NCI-H2171 (cell line): ENCODE results near the gene LRRC46.
A peak's percentile ranks its signal among the peaks of the same experiment; 100 is the strongest.

Experiments used
- DNase-seq: peaks from one replicate; lab custom pipeline; 2025; lab: John Stamatoyannopoulos, UW

The LRRC46 gene

DNA sequence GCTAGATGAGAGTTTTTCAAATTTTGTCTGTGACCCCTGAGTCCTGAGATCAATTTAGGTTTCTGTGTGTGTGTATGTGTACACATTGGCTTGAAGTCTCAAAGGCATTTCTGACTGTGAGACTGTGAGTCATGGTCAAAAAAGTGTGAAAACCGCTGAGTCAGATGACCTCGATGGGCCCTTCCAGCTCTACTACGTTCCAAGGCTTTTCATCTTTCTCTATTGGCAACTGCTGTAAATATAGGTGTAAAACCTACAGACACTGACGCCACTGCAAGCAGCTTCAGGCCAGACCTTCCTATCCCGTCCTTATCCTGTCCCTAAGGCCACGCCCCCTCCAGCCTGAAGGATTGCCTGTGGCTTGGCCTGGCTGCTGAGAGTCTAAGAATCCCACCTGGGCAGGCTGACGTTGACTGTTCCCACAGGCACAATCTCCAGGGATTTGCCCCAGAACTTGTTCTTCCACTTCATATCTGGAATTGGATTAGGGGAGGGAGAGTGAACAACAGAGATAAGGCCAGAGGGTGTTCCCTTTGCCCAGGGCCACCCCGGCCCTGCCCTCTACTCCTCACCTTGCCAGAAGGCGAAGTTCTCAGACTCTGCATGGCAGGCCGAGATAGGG, 21.2 kb upstream of the LRRC46 start:
- no peak for DNase-seq

DNA sequence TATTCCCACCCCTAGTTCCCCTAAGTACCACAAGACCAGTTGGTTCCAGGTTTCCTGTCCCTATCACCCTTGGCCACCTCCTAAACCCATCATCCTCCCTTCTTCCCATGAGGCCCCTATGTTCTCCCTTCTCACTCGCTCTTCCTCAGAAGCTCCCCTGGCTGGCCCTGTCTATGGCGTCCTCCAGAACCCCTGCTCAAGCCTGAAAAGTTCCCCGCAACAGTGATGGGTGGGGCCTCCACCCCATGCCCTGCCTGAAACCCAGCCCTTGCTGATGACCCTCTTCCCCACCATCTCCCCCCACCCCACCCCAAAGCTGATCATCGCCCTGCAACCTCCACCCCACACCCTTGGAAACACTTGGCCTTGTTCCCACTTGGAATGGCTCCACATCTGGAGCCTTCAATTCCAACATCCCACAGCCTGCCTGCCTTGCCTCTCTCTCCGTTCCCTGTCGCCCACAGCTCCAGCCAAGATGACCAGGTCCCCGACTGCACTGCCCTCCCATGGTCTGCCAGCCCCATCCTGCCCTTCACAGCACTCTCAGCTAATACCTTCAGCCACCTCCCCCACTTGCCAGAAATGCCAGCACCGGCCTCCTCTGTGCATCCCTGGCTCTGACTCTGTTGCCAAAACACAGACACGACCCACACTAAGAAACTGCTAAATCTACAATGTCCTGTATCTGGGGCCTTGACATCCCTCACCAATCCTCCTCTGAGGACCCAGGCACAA, 20.4 kb upstream of the LRRC46 start:
- no peak for DNase-seq

DNA sequence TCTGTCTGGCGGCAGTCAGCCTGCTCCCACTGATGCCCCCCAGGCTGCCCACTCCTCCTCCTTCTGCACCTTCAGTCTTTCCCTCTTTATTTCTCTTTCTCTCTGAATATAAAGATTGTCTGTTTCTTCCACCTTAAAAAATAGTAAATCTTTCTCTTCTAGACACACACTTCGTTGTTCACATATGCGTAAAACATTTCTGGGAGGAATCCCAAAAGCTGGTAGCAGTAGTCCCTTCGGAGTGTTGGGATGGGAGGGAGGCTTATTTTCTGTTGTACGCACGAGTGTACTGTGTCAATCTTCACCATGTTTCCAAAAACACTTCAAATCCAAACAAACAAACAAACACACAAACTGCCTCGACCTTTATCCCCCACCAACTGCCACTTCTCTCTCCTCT, 19.8 kb upstream of the LRRC46 start:
- no peak for DNase-seq

DNA sequence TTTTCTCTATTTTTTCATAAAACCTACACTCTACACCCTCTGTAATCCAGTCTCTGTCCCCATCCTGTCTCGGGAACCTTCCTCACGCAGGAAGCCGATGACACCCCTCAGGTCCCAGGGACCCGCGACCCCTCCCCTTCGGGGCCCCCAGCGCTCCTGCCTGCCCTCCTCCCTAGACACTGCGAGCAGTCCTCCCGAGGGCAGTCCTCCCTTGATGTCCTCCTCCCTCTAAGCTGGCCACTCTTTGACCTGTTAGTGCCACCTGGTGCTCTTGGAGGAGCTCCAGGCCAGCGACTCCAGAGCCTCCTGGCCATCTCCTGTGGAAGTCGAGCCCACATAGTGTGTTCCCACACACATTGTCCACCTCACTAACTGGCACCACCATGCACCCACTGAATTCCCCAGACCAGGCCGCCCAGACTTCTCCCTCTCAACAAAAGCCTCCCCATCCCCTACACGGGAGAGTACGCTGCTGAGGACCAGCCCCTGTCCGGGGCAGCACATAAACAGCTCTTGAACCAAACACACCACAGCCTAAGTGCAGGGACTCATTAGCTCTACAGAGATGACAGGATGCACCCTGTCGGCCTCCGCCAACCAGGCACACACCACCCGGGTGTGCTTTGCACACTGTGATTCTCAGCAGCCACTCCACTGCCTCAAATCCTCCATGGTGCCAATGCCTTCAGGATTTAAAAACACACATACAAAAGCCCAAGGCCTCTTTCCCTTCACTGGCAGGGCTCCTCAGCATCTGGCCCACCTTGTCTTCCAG, 19.1 kb upstream of the LRRC46 start:
- no peak for DNase-seq

DNA sequence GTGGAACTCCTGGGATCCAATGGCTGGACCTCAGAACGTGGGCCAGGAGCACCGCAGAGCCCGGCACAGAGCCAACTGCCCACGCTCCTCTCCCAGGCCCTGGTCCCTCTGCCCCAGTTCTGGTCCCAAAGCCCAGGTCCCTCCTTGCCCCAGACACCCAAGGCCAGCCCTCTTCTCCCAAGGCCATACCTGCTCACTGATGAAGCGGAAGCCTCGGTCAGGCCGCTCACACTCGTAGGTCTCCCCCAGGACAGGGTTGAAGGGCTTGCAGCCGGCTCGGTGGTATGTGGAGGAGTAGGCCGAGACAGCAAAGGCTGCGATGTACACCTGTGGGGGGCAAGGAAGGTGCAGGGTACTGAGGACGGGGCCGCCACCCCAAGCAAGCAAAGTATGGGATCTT, 18.4 kb upstream of the LRRC46 start:
- no peak for DNase-seq

DNA sequence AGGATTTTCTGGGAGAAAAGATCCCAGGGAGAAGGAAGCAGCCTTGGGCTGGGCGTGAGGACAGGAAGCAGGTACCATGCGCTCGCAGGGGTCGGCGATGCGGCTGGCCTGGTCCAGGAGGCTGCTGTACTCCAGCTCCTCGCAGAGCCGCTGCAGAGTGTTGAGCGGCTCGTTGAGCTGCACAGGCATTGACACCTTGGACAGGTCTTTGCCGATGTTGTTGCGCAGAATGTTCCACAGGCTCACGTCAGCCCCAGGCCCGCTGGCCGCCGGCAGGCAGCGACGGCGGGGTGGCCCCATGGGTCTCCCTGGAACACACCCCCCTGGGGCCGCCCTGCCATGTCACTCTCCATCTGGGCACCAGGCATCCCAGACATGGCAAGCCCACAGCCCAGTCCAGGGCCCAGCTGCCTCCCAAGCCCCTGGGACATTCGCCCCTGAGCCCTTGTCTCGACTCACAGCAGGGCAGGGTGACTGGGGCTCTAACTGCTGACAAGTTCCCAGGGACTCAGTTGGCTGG, 17.9 kb upstream of the LRRC46 start:
- no peak for DNase-seq

DNA sequence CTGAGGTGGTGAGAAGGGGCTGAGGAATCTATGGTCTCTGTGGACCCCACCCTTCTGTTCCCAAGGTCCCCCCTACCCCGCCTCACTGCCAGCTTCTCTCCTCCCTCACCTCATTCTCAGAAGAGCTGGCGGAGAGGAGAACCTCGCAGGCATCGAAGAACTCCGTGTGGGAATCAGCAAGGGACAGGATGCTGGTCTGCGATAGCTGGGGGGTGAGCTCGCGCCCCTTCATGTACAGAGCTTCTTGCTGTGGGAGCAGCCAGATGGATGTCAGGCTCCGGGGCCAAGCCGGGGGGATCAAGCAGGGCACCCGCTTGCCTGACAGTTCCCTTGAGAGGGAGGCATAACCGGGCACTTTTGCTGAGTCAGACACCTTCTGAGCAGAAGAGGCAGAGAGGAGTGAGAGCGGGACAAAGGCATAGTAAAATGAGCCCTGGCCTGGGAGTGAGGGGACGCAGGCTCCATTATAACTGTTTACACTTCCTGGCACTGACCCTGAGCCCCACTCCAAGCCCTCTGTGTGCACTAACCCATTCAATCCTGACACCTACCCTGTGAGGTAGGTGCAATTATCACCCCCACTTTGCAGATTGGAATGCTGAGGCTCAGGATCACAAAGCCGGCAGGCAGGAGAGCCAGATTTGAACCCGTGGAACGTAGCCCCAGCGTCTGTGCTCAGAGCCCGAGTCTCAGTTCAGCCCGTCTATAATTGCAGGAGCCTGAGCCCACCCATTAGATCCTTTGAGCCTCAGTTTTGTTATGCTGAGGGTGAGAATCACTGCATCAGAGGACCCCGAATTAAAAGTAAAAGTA, 16.2 kb upstream of the LRRC46 start:
- DNase-seq: no peak

DNA sequence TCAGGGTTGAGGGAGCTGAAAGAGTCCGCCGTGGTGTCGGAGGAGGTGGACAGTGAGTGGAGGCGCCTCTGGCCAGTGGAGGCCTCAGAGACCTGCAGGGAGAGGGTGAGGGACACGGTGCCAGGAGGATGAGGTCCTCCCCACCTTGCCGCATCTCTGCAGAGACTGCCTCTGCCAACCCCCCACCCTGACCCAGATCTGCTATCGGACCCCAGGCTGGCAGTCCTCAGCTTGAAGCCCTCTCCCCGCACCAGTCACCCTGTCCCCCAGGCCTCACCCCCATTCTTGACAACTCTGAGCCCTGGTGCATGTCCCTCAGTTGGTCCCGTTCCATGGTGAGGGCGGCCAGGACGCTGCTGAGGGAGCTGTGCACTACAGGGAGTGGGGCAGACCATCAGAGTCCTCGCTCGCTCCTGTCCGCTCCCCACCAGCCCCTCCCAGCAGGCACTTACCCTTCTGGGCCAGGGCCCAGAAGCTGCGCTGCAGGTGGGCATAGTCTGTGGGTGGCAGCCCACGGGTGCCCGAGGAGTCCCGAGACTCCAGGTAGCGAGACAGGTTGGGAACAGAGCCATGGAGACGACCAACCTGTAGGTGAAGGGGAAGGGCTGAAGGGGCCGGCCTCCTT, 15.2 kb upstream of the LRRC46 start:
- no peak for DNase-seq

DNA sequence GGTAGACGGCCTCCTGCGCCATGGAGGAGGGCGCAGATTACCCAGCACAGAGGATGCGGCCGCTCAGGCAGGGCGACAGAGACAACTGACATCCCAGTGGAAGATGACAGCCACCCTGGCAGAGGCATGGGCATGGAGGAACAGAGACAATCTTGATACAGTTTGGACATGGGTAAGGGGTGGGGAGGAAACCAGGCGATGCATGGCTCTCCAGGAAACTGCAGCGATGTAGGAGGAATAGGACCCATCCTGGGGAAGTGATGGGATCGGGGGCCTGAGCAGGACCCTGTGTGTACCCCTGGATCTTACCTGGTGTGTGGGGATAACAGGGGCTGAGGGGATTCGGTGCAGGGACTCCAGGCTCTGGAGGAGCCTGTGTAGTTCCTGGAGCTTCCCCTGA, 14.5 kb upstream of the LRRC46 start:
- DNase-seq: no peak

DNA sequence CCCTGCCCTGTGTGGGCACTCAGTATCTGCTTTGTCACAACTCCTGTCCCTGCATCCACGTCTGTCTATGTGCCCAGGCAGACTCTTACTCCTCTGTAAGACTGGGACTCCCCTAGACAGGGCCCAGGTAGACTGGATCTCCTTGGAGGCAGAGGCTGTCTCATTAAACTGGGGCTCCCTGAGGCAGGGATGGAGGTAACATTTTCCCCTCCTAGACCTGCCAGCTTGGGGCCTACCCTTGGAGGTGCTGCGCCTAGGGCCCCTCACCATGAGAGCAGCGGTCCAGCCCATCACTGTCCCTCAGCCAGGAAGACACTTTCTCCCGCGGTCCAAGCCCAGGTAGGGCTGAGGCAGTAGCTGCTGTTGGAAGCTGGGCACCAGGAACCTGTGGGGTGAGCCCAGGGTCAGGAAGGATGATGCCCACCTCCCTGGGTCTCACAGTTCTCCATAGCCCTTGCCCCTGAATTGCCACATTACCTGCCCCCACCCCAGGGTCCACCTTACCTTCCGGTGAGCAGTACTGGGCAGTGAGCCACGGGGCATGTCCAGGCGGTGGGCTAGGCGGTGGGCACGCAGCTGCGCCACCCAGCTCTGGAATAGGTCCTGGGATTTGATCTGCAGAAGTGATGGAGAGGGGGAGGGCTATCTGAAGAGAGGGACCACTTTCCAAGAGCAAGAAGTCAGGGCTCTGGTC, 13.3 kb upstream of the LRRC46 start:
- DNase-seq: no peak

DNA sequence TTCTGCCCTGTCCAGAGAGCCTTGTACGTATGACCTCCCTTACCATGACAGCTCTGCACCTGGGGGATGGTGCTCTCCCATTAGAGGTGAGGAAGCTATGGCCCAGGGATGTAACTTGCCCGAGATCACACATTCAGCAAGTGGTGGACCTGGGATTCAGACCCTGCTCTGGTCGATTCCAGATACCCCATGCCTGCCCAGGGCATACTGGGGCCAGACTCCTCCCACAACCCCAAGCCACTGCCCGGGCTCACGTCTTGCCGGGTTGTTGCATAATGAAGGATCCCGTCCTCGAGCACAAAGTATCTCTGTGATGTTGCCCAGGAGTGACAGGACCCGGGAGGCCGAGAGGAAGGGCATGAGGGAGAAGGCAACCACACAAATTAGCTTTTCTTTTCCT, 12.0 kb upstream of the LRRC46 start:
- no peak for DNase-seq

DNA sequence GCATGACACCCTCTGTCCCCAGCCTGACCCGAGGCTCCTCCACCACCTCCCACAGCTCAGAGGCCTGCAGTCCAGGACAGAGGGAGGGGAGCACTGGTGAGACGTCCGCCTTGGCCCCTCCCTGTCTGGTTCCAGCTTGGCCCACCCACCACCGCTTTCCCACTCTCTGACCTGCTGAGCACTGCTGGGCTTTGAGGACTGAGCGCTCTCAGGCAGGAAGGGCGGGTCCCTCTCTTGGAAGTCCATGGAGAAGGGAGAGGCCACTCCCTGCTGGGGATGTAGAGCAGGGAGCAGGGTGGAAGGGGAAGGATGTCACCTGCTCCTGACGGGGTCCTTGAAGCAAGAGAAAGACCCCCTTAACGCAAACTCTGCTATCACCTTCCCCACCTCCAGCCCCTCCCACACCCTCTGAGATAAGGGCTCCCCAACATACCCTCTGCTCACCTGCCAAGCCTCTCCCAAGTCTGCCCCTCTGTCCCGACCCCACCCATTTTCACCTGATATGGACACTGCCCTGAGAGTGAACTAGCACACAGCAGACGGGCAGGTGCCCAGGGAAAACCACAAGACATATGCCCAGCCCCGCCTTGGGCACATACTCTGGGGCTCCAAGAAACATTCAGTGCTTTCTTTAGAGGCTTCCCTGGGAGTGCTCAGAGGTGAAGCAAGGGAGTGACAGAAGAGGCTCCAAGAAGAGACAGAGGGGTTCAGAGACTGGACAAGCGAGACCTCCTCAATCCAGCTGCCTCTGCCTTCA, 11.3 kb upstream of the LRRC46 start:
- no peak for DNase-seq

DNA sequence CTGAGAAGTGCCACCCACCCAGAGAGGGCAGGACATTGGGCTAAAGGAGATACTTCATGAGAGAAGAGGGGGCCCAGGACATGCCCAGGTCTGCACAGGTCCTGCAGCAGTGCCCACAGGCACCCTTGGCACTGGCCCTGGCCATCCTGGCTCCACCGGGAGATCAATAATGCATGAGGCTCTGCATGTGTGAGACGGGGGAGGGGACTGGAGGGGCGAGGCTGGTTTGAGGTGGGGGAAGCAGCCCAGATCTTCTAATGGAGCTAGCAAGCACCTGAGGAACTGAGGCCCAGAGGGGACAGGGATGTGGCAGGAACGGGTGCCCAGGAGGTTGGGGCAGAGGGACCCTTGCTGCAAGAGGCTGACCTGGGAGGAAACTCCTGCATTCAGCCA, 10.4 kb upstream of the LRRC46 start:
- no peak for DNase-seq

DNA sequence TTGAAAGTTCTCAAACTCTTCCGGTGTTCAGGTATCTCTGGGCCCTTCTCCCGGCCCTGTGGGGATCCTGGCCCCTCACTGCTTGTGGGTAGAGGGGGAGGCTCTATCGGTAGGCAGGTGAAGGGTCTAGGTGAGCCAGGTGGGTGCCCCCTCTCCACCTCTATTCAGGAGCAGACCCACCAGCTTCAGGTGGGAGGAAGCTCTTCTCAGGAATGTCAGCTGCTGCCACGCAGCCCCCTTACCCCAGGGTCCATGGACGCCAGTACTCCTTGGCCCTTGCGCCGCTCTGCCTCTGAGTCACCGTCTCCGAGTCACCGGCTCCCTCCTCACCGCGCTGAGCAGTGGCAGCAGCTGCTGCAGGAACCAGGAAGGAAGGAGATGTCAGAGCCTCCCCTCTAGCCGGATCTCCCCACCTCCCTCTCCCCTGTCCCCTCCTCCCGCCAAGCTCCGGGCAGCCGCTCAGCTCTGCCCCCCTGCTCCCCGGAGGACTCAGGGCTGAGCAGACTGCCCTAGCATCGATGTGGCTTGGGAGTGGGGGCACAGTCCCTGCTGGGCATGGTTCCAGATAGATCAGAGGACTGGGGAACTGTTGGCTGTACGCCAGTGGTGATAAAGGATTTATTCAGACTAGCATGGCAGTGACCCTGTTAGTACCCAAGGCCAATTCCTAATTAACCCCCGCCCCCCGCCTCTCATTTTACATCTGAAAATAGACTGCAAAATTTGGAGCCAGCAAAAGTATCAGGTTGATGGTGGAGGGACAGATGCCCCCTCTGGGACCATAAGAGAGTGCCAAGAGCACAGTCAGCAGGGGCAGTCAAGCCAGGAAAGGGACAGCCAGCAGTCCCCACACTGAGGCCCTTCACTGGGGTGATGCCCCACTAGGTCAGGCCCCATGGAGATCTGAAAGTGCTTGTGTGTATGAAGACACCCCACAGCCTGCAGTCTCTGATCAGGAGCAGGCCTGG, 9.8 kb upstream of the LRRC46 start, which contains the start of gene OSBPL7:
Gene OSBPL7, minus strand, starts transcription at position 371 of the 968 bp plus-strand sequence. CDS start 1,516 bp downstream, outside the sequence.
- peak; percentile 78 for DNase-seq

DNA sequence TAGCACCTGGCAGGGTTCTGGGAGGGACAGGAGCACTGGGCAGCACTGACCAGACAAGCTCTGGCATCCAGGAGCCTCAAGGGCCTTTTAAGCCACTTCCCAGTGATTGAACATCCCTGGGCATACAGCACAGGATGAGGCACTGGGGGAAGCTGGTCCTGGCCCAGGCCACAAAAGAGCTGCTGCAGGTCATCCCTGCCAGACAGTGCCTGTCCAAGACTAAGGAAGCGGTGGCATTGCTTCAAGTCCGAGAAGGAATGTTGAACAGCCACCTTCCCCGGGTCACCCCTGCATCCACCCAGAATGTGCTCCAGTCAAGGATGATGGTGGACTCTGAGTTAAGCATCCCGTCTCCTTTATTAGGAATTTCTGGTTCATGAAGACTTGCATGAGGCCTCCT, 8.7 kb upstream of the LRRC46 start:
- no peak for DNase-seq

DNA sequence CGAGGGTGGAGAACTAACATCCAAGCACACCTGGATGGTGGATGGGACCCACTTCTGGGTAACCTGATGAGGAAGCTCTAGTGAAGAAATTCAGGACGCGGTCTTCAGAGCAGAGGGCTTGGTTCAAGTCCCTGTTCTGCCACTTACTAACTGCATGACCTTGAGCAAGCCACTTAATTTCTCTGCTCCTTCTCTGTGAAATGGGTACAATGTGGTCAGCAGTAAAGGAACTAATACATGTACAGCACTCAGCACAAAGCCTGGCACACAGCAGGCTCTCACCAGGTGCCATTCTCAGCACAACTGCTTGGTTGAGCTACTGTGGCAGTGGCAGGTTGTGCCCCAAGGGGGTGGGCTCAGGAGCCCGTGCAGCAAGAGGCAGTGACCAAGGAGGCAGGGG, 8.0 kb upstream of the LRRC46 start:
- no peak for DNase-seq

DNA sequence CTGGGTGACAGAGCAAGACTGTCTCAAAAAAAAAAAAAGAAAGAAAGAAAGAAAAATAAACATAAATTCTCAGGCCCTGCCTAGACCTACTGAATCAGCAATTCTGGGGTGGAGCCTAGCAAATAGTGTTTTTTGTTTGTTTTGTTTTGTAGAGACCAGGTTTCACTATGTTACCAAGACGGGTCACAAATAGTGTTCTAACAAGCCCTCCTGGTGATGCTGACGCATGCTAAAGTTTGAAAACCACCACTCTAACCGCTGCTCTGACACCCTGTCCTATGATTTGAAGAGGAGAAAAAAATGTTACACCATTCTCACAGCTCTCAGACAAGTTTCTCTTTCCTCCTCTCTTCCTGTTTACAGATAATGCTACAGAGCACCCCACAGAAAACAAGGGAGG, 1.6 kb upstream of the LRRC46 start:
- no peak for DNase-seq

DNA sequence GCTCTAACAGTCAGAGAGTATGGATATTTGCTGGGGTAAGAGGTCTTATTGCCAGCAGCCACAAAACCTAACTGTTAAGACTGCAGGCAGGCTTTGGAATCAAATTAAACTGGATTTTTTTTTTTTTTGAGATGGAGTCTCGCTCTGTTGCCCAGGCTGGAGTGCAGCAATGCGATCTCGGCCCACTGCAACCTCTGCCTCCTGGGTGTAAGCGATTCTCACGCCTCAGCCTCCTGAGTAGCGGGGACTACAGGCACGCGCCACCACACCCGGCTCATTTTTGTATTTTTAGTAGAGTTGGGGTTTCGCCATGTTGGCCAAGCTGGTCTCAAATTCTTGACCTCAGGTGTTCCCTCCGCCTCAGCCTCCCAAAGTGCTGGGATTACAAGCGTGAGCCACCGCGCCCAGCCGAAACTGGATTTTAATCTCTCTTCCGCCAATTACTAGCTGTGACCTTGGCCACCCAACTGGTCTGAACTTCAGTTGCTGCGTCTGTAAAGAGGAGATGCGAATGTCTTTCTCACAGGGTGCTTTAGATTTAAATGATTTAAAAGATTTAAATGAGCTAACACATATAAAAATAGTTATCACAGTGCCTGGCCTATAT, 971 bp upstream of the LRRC46 start:
- no peak for DNase-seq

DNA sequence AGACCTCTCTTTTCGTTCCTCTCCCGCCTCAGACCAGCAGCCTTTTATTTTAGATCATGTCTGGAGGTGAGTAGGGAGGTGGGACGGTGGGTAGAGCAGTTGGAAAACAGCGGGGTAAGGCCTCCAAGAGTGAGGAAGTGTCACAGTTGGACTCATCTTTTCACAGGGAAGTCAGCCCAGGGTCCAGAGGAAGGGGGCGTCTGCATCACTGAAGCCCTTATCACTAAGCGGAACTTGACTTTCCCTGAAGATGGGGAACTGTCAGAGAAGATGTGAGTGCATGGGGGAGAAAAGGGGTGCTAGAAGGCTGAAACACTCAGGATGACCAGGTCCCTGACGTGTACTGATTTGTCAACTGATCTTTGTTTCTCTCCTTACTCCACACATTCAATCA, 461 bp downstream of the LRRC46 start:
- no peak for DNase-seq
